OCI-LY1 (cell line): ENCODE results near the gene VENTX.

Source experiments
- EZH2 ChIP-seq: fragments of 200-600 bp; sonication (generic), shearing (Covaris generic); IDR thresholded peaks from 2 replicates; pipeline ENCODE4 v1.8.0; 2017; ENCODE audit warnings: borderline replicate concordance, mixed run types, mild to moderate bottlenecking, antibody characterized with exemption, low read length, moderate library complexity, mixed read lengths
- TF ChIP-seq, protein P1 (sequence below): fragments of 200-600 bp; sonication (generic), shearing (Covaris generic); IDR thresholded peaks from 2 replicates; pipeline ENCODE4 v1.5.1; 2017; ENCODE audit warnings: mild to moderate bottlenecking, antibody characterized with exemption, low read length, moderate library complexity, mixed read lengths

DNA sequence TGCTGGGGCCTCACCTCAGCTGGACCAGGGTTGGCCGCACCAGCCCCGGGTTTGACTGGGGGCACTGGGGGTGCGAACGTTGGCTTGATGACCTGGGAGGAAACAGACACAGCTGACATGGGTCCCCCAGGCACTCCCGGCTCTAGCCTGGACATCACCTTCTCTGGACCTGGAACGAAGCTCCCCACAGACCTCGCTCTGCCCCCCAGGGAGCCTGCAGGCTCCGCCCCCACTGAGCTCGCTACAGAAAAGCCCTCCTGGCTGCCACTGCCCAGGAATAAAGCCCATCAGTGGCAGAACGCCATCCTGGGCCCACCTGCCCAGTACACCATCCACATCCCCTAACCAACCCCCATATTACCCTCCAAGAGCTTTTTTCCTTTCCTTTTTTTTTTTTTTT is 26.0 kb downstream of the VENTX start:
- no peak for TF ChIP-seq EZH2
- TF ChIP-seq, protein P1, sequence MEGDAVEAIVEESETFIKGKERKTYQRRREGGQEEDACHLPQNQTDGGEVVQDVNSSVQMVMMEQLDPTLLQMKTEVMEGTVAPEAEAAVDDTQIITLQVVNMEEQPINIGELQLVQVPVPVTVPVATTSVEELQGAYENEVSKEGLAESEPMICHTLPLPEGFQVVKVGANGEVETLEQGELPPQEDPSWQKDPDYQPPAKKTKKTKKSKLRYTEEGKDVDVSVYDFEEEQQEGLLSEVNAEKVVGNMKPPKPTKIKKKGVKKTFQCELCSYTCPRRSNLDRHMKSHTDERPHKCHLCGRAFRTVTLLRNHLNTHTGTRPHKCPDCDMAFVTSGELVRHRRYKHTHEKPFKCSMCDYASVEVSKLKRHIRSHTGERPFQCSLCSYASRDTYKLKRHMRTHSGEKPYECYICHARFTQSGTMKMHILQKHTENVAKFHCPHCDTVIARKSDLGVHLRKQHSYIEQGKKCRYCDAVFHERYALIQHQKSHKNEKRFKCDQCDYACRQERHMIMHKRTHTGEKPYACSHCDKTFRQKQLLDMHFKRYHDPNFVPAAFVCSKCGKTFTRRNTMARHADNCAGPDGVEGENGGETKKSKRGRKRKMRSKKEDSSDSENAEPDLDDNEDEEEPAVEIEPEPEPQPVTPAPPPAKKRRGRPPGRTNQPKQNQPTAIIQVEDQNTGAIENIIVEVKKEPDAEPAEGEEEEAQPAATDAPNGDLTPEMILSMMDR: no peak
